GM20000 (cell line): Measurements from ENCODE around the gene PLEKHH1.

Experiments
- DNase-seq: peaks from one replicate; pipeline ENCODE4 v3.0.0; 2012; ENCODE audit warnings: low spot score
- TF ChIP-seq, protein P1 (sequence below): IDR thresholded peaks from 2 replicates; pipeline ENCODE4 v1.5.1; 2012; ENCODE audit warnings: mild to moderate bottlenecking, control low read depth; ENCODE audit errors: extremely low read depth, missing control alignments

PLEKHH1 gene

GRCh38 chr14:67556671-67557070 is 23.6 kb downstream of the PLEKHH1 start:
- TF ChIP-seq, protein P1, sequence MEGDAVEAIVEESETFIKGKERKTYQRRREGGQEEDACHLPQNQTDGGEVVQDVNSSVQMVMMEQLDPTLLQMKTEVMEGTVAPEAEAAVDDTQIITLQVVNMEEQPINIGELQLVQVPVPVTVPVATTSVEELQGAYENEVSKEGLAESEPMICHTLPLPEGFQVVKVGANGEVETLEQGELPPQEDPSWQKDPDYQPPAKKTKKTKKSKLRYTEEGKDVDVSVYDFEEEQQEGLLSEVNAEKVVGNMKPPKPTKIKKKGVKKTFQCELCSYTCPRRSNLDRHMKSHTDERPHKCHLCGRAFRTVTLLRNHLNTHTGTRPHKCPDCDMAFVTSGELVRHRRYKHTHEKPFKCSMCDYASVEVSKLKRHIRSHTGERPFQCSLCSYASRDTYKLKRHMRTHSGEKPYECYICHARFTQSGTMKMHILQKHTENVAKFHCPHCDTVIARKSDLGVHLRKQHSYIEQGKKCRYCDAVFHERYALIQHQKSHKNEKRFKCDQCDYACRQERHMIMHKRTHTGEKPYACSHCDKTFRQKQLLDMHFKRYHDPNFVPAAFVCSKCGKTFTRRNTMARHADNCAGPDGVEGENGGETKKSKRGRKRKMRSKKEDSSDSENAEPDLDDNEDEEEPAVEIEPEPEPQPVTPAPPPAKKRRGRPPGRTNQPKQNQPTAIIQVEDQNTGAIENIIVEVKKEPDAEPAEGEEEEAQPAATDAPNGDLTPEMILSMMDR = no peak
- no peak for DNase-seq

DNA sequence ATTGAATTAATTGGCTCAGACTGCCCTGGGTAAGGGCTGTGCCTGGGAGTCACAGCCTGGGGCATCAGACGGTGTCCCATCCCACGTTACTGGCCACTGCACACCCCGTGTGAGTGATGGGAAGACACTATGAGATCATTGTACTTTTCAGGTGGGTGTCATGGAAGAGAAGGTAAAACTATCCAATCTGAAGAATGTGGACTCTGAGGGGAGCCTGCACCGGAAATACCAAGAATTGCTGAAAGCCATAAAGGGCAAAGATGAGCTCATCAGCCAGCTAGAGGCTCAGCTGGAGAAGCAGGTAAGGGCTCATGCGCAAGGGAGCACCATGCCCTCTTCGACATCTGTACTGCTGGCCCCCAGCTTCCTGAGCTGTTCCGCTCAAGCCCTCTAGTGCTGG is 24.0 kb downstream of the PLEKHH1 start:
- no peak for DNase-seq
- TF ChIP-seq, protein P1 = no peak

GRCh38 chr14:67557656-67558055 is 24.6 kb downstream of the PLEKHH1 start:
- no peak for DNase-seq
- TF ChIP-seq, protein P1 = no peak

DNA sequence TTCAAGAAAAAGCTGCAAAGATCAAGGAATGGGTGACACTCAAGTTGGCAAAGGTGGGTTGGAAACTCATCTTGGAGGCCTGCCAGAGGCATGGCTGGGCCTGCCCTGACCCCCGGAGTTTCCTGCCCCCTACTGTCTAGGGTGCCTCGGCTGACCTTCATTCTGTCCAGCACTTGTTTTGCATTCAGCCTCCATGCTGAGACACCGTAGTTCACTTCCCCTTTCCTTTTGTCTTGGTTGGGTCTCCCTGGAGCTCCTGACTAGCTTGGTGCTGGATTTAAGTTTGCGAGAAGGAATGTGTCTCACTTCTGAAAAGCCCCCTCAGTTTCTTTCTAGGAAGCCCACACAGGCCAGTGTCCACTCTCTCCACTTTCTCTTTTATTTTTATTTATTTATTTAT is 26.5 kb downstream of the PLEKHH1 start:
- TF ChIP-seq, protein P1 = no peak
- DNase-seq = no peak

GRCh38 chr14:67562025-67562775 is 29.1 kb downstream of the PLEKHH1 start:
- TF ChIP-seq, protein P1 = no peak

GRCh38 chr14:67562776-67563150 is 29.7 kb downstream of the PLEKHH1 start:
- TF ChIP-seq, protein P1 = no peak
- DNase-seq = no peak

More at GRCh38 chr14:67562025-67562775, 29.1 kb downstream of the PLEKHH1 start:
- DNase-seq = no peak

DNA sequence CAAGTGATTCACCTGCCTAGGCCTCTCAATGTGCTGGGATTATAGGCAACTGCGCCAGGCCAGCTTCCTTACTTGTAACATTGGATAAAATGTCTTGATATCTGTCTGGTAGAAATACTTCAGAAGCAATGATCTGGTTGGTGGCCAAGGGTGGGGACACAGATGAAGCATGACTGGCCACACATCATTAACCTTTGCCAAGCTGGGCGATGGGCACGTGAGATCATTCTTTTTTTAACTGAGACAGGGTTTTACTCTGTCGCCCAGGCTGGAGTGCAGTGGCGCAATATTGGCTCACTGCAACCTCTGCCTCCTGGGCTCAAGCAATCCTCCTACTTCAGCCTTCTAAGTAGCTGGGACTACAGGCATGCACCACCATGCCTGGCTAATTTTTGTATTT is 31.1 kb downstream of the PLEKHH1 start:
- no peak for DNase-seq
- TF ChIP-seq, protein P1 = no peak
